HCT116 (cell line): ENCODE measurements around the gene DCTN3. TPM values are rescaled to one million over a fixed set of nuclear protein-coding genes. Genes with fewer than 3 reads are reported as not detected.

Experiments
- ATAC-seq: fragments of 200-7000 bp; cut with Tn5 transposase; 2 replicates; pipeline ENCODE4 v1.9.1; 2020; ENCODE audit warnings: mild to moderate bottlenecking, moderate library complexity
- BruUV-seq: library from RNA; stranded (reverse); fragments of 400-500 nt; replicated peaks from 2 replicates; lab custom pipeline; 2021; lab: Mats Ljungman, UMichigan
- CTCF ChIA-PET: fragments of 300-600 bp; sonication (Branson Sonifier 250); formaldehyde crosslinking; loops from one replicate; lab custom pipeline; 2021; ENCODE audit warnings: antibody characterized with exemption; lab: Charles Lee
- POLR2A ChIA-PET: fragments of 300-600, 350-600 bp; sonication (Branson Sonifier 250); formaldehyde crosslinking; loops from one replicate; lab custom pipeline; 2021; ENCODE audit warnings: antibody characterized with exemption; lab: Charles Lee
- RAD21 ChIA-PET, 2 experiments: fragments of 300-600 bp; sonication (Branson Sonifier 250); formaldehyde crosslinking; loops; one replicate each; lab custom pipeline; 2023; ENCODE audit warnings: low total read pairs in 2 of 2; ENCODE audit not compliant: uncharacterized antibody in 2 of 2, unreplicated experiment in 2 of 2, low non-redundant PET in 1 of 2; lab: Charles Lee
- DNase-seq: peaks from one replicate; pipeline ENCODE4 v3.0.0-alpha.2; 2010; ENCODE audit warnings: low read depth, low spot score
- H2AFZ ChIP-seq: fragments of 200-600 bp; shearing (Covaris generic), sonication (generic); 2 replicates; pipeline ENCODE4 v1.6.1; 2017; ENCODE audit warnings: low read depth, mixed run types, mixed read lengths, antibody characterized with exemption, low read length; ENCODE audit not compliant: poor library complexity, severe bottlenecking
- H3K27ac ChIP-seq: 2 replicates; pipeline ENCODE4 v1.5.1; 2012; ENCODE audit warnings: low read depth, low read length
- H3K27me3 ChIP-seq: fragments of 200-600 bp; sonication (generic); 2 replicates; pipeline ENCODE4 v1.6.1; 2016; ENCODE audit warnings: mixed run types, low read length, mixed read lengths; ENCODE audit not compliant: insufficient read depth
- H3K36me3 ChIP-seq, 2 experiments: fragments of 200-500 bp in 1 of 2; fragments of 200-600 bp in 1 of 2; sonication (Bioruptor generic) in 1 of 2; sonication (generic) in 1 of 2; 2 replicates each; pipeline versions ENCODE4 v1.5.1 to v1.6.1; 2014 to 2016; ENCODE audit warnings: low read length in 2 of 2, inconsistent platforms in 1 of 2, mixed read lengths in 1 of 2, mixed run types in 1 of 2; ENCODE audit not compliant: insufficient read depth in 2 of 2, control insufficient read depth in 1 of 2
- H3K4me1 ChIP-seq, 2 experiments: fragments of 200-600 bp in 1 of 2; sonication (generic) in 1 of 2; 2 replicates each; pipeline versions ENCODE4 v1.5.1 to v1.6.1; 2012 to 2017; ENCODE audit warnings: low read length in 2 of 2, inconsistent platforms in 1 of 2, mild to moderate bottlenecking in 1 of 2, mixed read lengths in 1 of 2, mixed run types in 1 of 2, moderate library complexity in 1 of 2; ENCODE audit not compliant: insufficient read depth in 2 of 2, control insufficient read depth in 1 of 2
- H3K4me2 ChIP-seq: fragments of 200-600 bp; sonication (generic); 2 replicates; pipeline ENCODE4 v1.6.1; 2017; ENCODE audit warnings: mixed run types, low read length, mixed read lengths
- H3K4me3 ChIP-seq, 2 experiments: fragments of 200-600 bp in 1 of 2; sonication (generic) in 1 of 2; replicated peaks in 1 of 2; 2 replicates each; pipeline ENCODE4 v1.5.1; 2011 to 2016; ENCODE audit warnings: low read length in 2 of 2, control low read depth in 1 of 2, low read depth in 1 of 2, mild to moderate bottlenecking in 1 of 2, mixed read lengths in 1 of 2, mixed run types in 1 of 2
- H3K79me2 ChIP-seq: fragments of 200-600 bp; sonication (generic); 2 replicates; pipeline ENCODE4 v1.6.1; 2017; ENCODE audit warnings: mild to moderate bottlenecking, mixed run types, low read length, moderate library complexity, mixed read lengths; ENCODE audit not compliant: insufficient read depth
- H3K9ac ChIP-seq: fragments of 200-600 bp; sonication (generic); 2 replicates; pipeline ENCODE4 v1.6.1; 2016; ENCODE audit warnings: low read length, mixed read lengths
- H3K9me2 ChIP-seq: fragments of 200-600 bp; sonication (generic), shearing (Covaris generic); 2 replicates; pipeline ENCODE4 v1.6.1; 2017; ENCODE audit warnings: mixed run types, mild to moderate bottlenecking, moderate library complexity; ENCODE audit not compliant: insufficient read depth
- H3K9me3 ChIP-seq, 2 experiments: fragments of 200-500 bp in 1 of 2; fragments of 200-600 bp in 1 of 2; sonication (Bioruptor generic) in 1 of 2; sonication (generic) in 1 of 2; 2 replicates each; pipeline ENCODE4 v1.6.1; 2014 to 2017; ENCODE audit warnings: low read length in 2 of 2, mixed read lengths in 2 of 2, inconsistent platforms in 1 of 2, low read depth in 1 of 2, mild to moderate bottlenecking in 1 of 2, mixed run types in 1 of 2, moderate library complexity in 1 of 2; ENCODE audit not compliant: control insufficient read depth in 1 of 2, insufficient read depth in 1 of 2
- H4K20me1 ChIP-seq: fragments of 200-600 bp; sonication (generic), shearing (Covaris generic); 2 replicates; pipeline ENCODE4 v1.6.1; 2017; ENCODE audit warnings: mixed run types, mild to moderate bottlenecking, moderate library complexity; ENCODE audit not compliant: insufficient read depth
- ATF3 ChIP-seq: IDR thresholded peaks from 2 replicates; pipeline ENCODE4 v1.6.1; 2012
- CEBPB ChIP-seq: IDR thresholded peaks from 2 replicates; pipeline ENCODE4 v1.6.1; 2012; ENCODE audit warnings: low read depth
- EGR1 ChIP-seq: IDR thresholded peaks from 2 replicates; pipeline ENCODE4 v1.6.1; 2012; ENCODE audit warnings: low read depth
- ELF1 ChIP-seq: IDR thresholded peaks from 2 replicates; pipeline ENCODE4 v1.6.1; 2012; ENCODE audit warnings: low read depth, borderline replicate concordance
- EZH2phosphoT487 ChIP-seq: fragments of 200-600 bp; IDR thresholded peaks from 2 replicates; pipeline ENCODE4 v1.6.1; 2018; ENCODE audit warnings: antibody characterized with exemption, borderline replicate concordance
- JUND ChIP-seq: IDR thresholded peaks from 2 replicates; pipeline ENCODE4 v1.6.1; 2012
- POLR2A ChIP-seq: IDR thresholded peaks from 2 replicates; pipeline ENCODE4 v1.7.0; 2011; ENCODE audit warnings: borderline replicate concordance; ENCODE audit not compliant: insufficient read depth, insufficient read length; ENCODE audit errors: extremely low read depth
- POLR2AphosphoS5 ChIP-seq: IDR thresholded peaks from 2 replicates; pipeline ENCODE4 v1.6.1; 2011; ENCODE audit warnings: mild to moderate bottlenecking, low read depth, low read length, moderate library complexity
- RAD21 ChIP-seq: IDR thresholded peaks from 2 replicates; pipeline ENCODE4 v1.6.1; 2012; ENCODE audit warnings: low read depth, mild to moderate bottlenecking
- REST ChIP-seq: IDR thresholded peaks from 2 replicates; pipeline ENCODE4 v1.6.1; 2012; ENCODE audit warnings: low read depth
- SIN3A ChIP-seq: IDR thresholded peaks from 2 replicates; pipeline ENCODE4 v1.6.1; 2012; ENCODE audit warnings: low read depth
- SP1 ChIP-seq: IDR thresholded peaks from 2 replicates; pipeline ENCODE4 v1.6.1; 2012; ENCODE audit warnings: low read depth
- SRF ChIP-seq: IDR thresholded peaks from 2 replicates; pipeline ENCODE4 v1.6.1; 2012; ENCODE audit warnings: low read depth
- TCF7L2 ChIP-seq: IDR thresholded peaks from 2 replicates; pipeline ENCODE4 v1.7.0; 2011; ENCODE audit warnings: borderline replicate concordance, inconsistent platforms; ENCODE audit not compliant: insufficient read depth, insufficient read length; ENCODE audit errors: extremely low read depth
- YY1 ChIP-seq: IDR thresholded peaks from 2 replicates; pipeline ENCODE4 v1.6.1; 2011; ENCODE audit warnings: low read length, low read depth, moderate library complexity, mild to moderate bottlenecking; ENCODE audit not compliant: insufficient replicate concordance; ENCODE audit errors: extremely low read depth
- ZBTB33 ChIP-seq: IDR thresholded peaks from 2 replicates; pipeline ENCODE4 v1.6.1; 2011; ENCODE audit warnings: mild to moderate bottlenecking, low read length, moderate library complexity; ENCODE audit not compliant: insufficient replicate concordance; ENCODE audit errors: extremely low read depth
- ZFX ChIP-seq: fragments of 450-650 bp; IDR thresholded peaks from 2 replicates; pipeline ENCODE4 v1.6.1; 2017
- intact Hi-C: fragments of 100-400 bp; cut with micrococcal nuclease; formaldehyde crosslinking; loops from 2 replicates; pipeline ENCODE4 v1.10.0; 2022
- total RNA-seq: library from RNA; stranded (reverse); gene quantifications from one replicate; pipeline ENCODE4 v1.2.1, GENCODE V29; 2021; ENCODE audit not compliant: unreplicated experiment

The DCTN3 gene
- total RNA-seq, 1 experiment from 2014 or later = 64.0 TPM

GRCh38 chr9:34644766-34645314 is 24.5 kb upstream of the DCTN3 start (continued):
- TF ChIP-seq YY1 = no peak
- TF ChIP-seq SIN3A = no peak
- no peak for TF ChIP-seq SRF
- TF ChIP-seq EZH2phosphoT487 = no peak

DNA sequence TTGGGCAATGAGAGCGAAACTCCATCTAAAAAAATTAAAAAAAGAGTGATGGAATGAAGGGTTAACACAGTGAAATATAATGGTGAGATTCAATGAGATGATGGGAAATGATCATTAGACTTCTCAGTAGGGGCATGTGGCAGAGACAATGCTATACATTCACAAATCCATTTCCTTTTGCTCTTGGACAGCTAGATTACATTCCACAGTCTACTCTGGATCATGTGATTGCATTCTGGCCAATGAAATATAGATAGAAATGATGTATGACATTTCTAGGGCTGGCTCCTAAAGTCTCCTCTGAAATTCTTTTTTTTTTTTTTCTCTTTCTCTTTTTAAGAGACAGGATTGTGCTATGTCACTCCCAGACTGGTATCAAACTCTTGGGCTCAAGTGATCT is 22.4 kb upstream of the DCTN3 start:
- Histone ChIP-seq H3K27me3 (no peaks in the 10 kb centered on the region), H3K36me3 (no peaks in the 10 kb centered on the region), H3K4me1 (peaks cover 19 to 37% of the 10 kb centered on the region in 2 experiments; a peak in 3 of 4 replicates), H3K27ac (no peak overlapping the region), H3K4me3 (no peak overlapping the region), H2AFZ (no peak overlapping the region), H4K20me1 (no peaks in the 10 kb centered on the region), H3K79me2 (peaks cover 6% of the 10 kb centered on the region; the same call in 1 of the 2 replicates), H3K9me2 (no peaks in the 10 kb centered on the region), H3K4me2 (no peak overlapping the region), H3K9me3 (no peaks in the 10 kb centered on the region), H3K9ac (no peak overlapping the region)
- ChIA-PET POLR2A (no interaction called here), CTCF (no interaction called here), RAD21 (no interaction called here)
- ATAC-seq (no peak), DNase-seq (no peak)
- TF ChIP-seq REST (no peak), ZFX (no peak), ELF1 (no peak), POLR2AphosphoS5 (no peak), RAD21 (no peak), ATF3 (no peak), CEBPB (no peak), EGR1 (no peak), JUND (no peak), SP1 (no peak), EZH2phosphoT487 (no peak), POLR2A (no peak), TCF7L2 (no peak), SRF (no peak), ZBTB33 (no peak)
- intact Hi-C loops = no loop called here
- no TSS peak for BruUV-seq
